ENCODE measurements around the gene SLC3A2.
"Not testable (repeated sequence)": the region's sequence is repeated elsewhere in the genome, so short reads cannot be mapped to it uniquely, and the experiment has no call there.

The SLC3A2 gene
- total RNA-seq: 241 to 261 reads per million in 2 donors

GRCh38 chr11:62880803-62881578 is at the start of gene SLC3A2:
Gene SLC3A2 (plus strand): TSS chr11:62880896. CDS start chr11:62881024, 128 bp downstream.
- peak; percentile 81 for DNase-seq

- no peak for DNase-seq
Observed at GRCh38 chr11:62830904-62831519, 49.7 kb upstream of the SLC3A2 start.

- peak; percentile 96 for DNase-seq
Observed at GRCh38 chr11:62831520-62832335, 49.0 kb upstream of the SLC3A2 start, which contains the start of gene STX5. Gene STX5 (minus strand): TSS chr11:62832051. CDS start chr11:62831243, 808 bp downstream.

- DNase-seq: no peak
Observed at GRCh38 chr11:62832336-62833234, 48.1 kb upstream of the SLC3A2 start, which contains the start of gene TEX54. Gene TEX54 (minus strand): TSS chr11:62832841.

- no peak for DNase-seq
Observed at GRCh38 chr11:62835336-62835735, 45.4 kb upstream of the SLC3A2 start.

GRCh38 chr11:62839050-62839945 is 41.4 kb upstream of the SLC3A2 start, which contains the start of gene WDR74:
Gene WDR74 (minus strand): TSS chr11:62839590. CDS start chr11:62839570, 20 bp downstream.
- DNase-seq: peak; percentile 92

- peak; percentile 70 for DNase-seq
Observed at GRCh38 chr11:62840721-62841360, 39.9 kb upstream of the SLC3A2 start.

- DNase-seq: no peak
Observed at GRCh38 chr11:62841361-62842170, 39.1 kb upstream of the SLC3A2 start.

- DNase-seq: no peak
Observed at GRCh38 chr11:62842171-62842741, 38.4 kb upstream of the SLC3A2 start.

GRCh38 chr11:62842891-62843290 is 37.8 kb upstream of the SLC3A2 start:
- DNase-seq: not testable (repeated sequence)

- no peak for DNase-seq
Observed at GRCh38 chr11:62843466-62843865, 37.2 kb upstream of the SLC3A2 start.

- DNase-seq: no peak
Observed at GRCh38 chr11:62844154-62844553, 36.5 kb upstream of the SLC3A2 start.

GRCh38 chr11:62846177-62846576 is 34.5 kb upstream of the SLC3A2 start:
- DNase-seq: no peak

- no peak for DNase-seq
Observed at GRCh38 chr11:62847767-62848314, 32.9 kb upstream of the SLC3A2 start.

GRCh38 chr11:62850911-62851806 is 29.5 kb upstream of the SLC3A2 start:
- DNase-seq: no peak

GRCh38 chr11:62851807-62852522 is 28.7 kb upstream of the SLC3A2 start:
- DNase-seq: no peak
